Erythroblast (primary cell): ENCODE measurements around the gene DENND4C.

Source experiments
- GATA1 ChIP-seq: IDR thresholded peaks from 2 replicates; pipeline ENCODE4 v1.6.1; 2011; ENCODE audit warnings: low read depth, mild to moderate bottlenecking, control low read depth, low read length, moderate library complexity
- POLR2A ChIP-seq: IDR thresholded peaks from 2 replicates; pipeline ENCODE4 v1.6.1; 2011; ENCODE audit warnings: mild to moderate bottlenecking, low read length

DNA sequence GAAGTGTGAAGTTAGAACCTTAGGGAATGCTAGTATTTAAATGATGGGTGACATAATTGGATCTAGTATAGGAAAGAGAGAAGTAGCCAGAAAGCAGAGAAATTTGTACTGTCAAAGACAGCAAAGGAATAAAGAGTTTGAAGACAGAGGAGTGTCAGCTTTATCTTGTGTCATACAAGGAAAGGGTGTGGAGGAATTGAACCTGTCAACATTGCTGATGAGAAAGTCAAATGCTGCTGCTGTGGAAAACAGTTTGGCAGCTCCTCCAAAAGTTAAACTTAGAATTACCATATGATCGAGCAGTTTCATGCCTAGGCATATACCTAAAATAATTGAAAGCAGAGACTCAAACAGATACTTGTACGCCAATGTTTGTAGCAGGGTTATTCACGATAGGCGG lies 63.7 kb downstream of the DENND4C start:
- no peak for TF ChIP-seq POLR2A
- no peak for TF ChIP-seq GATA1
